GM18868 (cell line): ENCODE results near the gene MAGI2.

Experiments
- ATAC-seq: cut with Tn5 transposase; IDR thresholded peaks from one replicate; pipeline ENCODE4 v1.9.1; 2021; ENCODE audit warnings: mild to moderate bottlenecking, moderate library complexity; ENCODE audit not compliant: unreplicated experiment

The MAGI2 gene

GRCh38 chr7:78448911-78449310, 1004.6 kb downstream of the MAGI2 start:
- no peak for ATAC-seq

- ATAC-seq = no peak
Measured at GRCh38 chr7:78444267-78444666, 1009.2 kb downstream of the MAGI2 start.

- ATAC-seq = no peak
Measured at GRCh38 chr7:78443811-78444210, 1009.7 kb downstream of the MAGI2 start.

GRCh38 chr7:78441737-78442136, 1011.7 kb downstream of the MAGI2 start:
- ATAC-seq = no peak

GRCh38 chr7:78438433-78438832, 1015.0 kb downstream of the MAGI2 start:
- no peak for ATAC-seq

GRCh38 chr7:78437118-78437517, 1016.3 kb downstream of the MAGI2 start:
- no peak for ATAC-seq

GRCh38 chr7:78435355-78435754, 1018.1 kb downstream of the MAGI2 start:
- ATAC-seq = no peak

GRCh38 chr7:78434281-78434680, 1019.2 kb downstream of the MAGI2 start:
- no peak for ATAC-seq

GRCh38 chr7:78433421-78433820, 1020.0 kb downstream of the MAGI2 start:
- no peak for ATAC-seq

GRCh38 chr7:78429878-78430277, 1023.6 kb downstream of the MAGI2 start:
- ATAC-seq = no peak

GRCh38 chr7:78427209-78427608, 1026.3 kb downstream of the MAGI2 start:
- peak; percentile 54 for ATAC-seq

GRCh38 chr7:78420001-78420400, 1033.5 kb downstream of the MAGI2 start:
- no peak for ATAC-seq

GRCh38 chr7:78417180-78417853, 1036.2 kb downstream of the MAGI2 start:
- no peak for ATAC-seq

- no peak for ATAC-seq
Measured at GRCh38 chr7:78413568-78413967, 1039.9 kb downstream of the MAGI2 start.

- ATAC-seq = no peak
Measured at GRCh38 chr7:78412216-78412858, 1041.1 kb downstream of the MAGI2 start.

- ATAC-seq = no peak
Measured at GRCh38 chr7:78407031-78407430, 1046.4 kb downstream of the MAGI2 start.

GRCh38 chr7:78406531-78406930, 1046.9 kb downstream of the MAGI2 start:
- ATAC-seq = no peak

- ATAC-seq = no peak
Measured at GRCh38 chr7:78402096-78402495, 1051.4 kb downstream of the MAGI2 start.

GRCh38 chr7:78400038-78400437, 1053.4 kb downstream of the MAGI2 start:
- no peak for ATAC-seq

GRCh38 chr7:78399033-78399769, 1054.3 kb downstream of the MAGI2 start:
- ATAC-seq = no peak

- no peak for ATAC-seq
Measured at GRCh38 chr7:78398576-78398975, 1054.9 kb downstream of the MAGI2 start.

- no peak for ATAC-seq
Measured at GRCh38 chr7:78398081-78398480, 1055.4 kb downstream of the MAGI2 start.
